GM12875 (cell line): ENCODE results near the gene CACNA2D3.

Experiments used
- H3K4me3 ChIP-seq: one replicate; pipeline ENCODE4 v1.5.1; 2011; ENCODE audit warnings: low read depth, low read length, control low read depth
- CTCF ChIP-seq: IDR thresholded peaks from 2 replicates; pipeline ENCODE4 v1.5.1; 2011; ENCODE audit warnings: low read depth, mild to moderate bottlenecking, control low read depth, inconsistent platforms, low read length, moderate library complexity, borderline replicate concordance; ENCODE audit not compliant: insufficient read depth

The CACNA2D3 gene

GRCh38 chr3:54240309-54240708 is 118.0 kb downstream of the CACNA2D3 start:
- H3K4me3 ChIP-seq = no peak overlapping the region
- TF ChIP-seq CTCF = no peak

- H3K4me3 ChIP-seq = no peak overlapping the region
- no peak for TF ChIP-seq CTCF
Observed at GRCh38 chr3:54243056-54243931, 120.9 kb downstream of the CACNA2D3 start.

- H3K4me3 ChIP-seq = no peak overlapping the region
- TF ChIP-seq CTCF = no peak
Observed at GRCh38 chr3:54243960-54244682, 121.8 kb downstream of the CACNA2D3 start.

GRCh38 chr3:54251705-54252104 is 129.4 kb downstream of the CACNA2D3 start:
- no peak overlapping the region for H3K4me3 ChIP-seq
- TF ChIP-seq CTCF = no peak

GRCh38 chr3:54257125-54257720 is 134.9 kb downstream of the CACNA2D3 start:
- no peak for TF ChIP-seq CTCF
- H3K4me3 ChIP-seq = no peak overlapping the region

GRCh38 chr3:54259636-54260035 is 137.3 kb downstream of the CACNA2D3 start:
- no peak for TF ChIP-seq CTCF
- H3K4me3 ChIP-seq = no peak overlapping the region
